Measurements from ENCODE around the gene OR51B5.
"Not testable (repeated sequence)": the region's sequence is repeated elsewhere in the genome, so short reads cannot be mapped to it uniquely, and the experiment has no call there.

DNA sequence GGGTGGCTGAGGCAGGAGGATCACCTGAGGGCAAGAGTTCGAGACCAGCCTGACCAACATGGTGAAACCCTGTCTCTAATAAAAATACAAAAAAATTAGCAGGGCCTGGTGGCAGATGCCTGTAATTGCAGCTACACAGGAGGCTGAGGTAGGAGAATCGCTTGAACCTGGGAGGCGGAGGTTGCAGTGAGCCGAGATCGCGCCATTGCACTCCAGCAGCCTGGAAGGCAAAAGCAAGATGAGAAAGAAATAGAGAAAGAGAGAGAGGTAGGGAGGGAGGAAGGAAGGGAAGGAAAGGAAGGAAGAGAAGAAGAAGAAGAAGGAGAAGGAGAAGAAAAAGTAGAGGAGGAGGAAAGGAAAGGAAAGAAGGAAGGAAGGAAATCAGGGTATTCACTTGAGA is 23.0 kb upstream of the OR51B5 start:
- TF ChIP-seq, protein P1, sequence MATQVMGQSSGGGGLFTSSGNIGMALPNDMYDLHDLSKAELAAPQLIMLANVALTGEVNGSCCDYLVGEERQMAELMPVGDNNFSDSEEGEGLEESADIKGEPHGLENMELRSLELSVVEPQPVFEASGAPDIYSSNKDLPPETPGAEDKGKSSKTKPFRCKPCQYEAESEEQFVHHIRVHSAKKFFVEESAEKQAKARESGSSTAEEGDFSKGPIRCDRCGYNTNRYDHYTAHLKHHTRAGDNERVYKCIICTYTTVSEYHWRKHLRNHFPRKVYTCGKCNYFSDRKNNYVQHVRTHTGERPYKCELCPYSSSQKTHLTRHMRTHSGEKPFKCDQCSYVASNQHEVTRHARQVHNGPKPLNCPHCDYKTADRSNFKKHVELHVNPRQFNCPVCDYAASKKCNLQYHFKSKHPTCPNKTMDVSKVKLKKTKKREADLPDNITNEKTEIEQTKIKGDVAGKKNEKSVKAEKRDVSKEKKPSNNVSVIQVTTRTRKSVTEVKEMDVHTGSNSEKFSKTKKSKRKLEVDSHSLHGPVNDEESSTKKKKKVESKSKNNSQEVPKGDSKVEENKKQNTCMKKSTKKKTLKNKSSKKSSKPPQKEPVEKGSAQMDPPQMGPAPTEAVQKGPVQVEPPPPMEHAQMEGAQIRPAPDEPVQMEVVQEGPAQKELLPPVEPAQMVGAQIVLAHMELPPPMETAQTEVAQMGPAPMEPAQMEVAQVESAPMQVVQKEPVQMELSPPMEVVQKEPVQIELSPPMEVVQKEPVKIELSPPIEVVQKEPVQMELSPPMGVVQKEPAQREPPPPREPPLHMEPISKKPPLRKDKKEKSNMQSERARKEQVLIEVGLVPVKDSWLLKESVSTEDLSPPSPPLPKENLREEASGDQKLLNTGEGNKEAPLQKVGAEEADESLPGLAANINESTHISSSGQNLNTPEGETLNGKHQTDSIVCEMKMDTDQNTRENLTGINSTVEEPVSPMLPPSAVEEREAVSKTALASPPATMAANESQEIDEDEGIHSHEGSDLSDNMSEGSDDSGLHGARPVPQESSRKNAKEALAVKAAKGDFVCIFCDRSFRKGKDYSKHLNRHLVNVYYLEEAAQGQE (IDR thresholded peaks at IDR 0.05; ENCODE audit: low read depth, low read length): not testable (repeated sequence)
- TF ChIP-seq POLR2AphosphoS5 (IDR thresholded peaks at IDR 0.05; ENCODE audit: low read depth, low read length); TAF1 (IDR thresholded peaks at IDR 0.05; ENCODE audit: borderline replicate concordance, low read depth, low read length); RFX5 (IDR thresholded peaks at IDR 0.05; ENCODE audit: low read length); SIN3A (IDR thresholded peaks at IDR 0.05; ENCODE audit: borderline replicate concordance, low read depth, low read length); GABPA (IDR thresholded peaks at IDR 0.05; ENCODE audit: low read depth); RCOR1 (IDR thresholded peaks at IDR 0.05; ENCODE audit: low read length); EP300 (IDR thresholded peaks at IDR 0.05; ENCODE audit: borderline replicate concordance in 1 of 2, low read depth in 1 of 2, low read length in 1 of 2); FOXM1 (IDR thresholded peaks at IDR 0.05; ENCODE audit: low read depth); NRF1 (IDR thresholded peaks at IDR 0.05; ENCODE audit: low read depth, low read length); JUND (IDR thresholded peaks at IDR 0.05): not testable (repeated sequence)
- TF ChIP-seq, protein P2, sequence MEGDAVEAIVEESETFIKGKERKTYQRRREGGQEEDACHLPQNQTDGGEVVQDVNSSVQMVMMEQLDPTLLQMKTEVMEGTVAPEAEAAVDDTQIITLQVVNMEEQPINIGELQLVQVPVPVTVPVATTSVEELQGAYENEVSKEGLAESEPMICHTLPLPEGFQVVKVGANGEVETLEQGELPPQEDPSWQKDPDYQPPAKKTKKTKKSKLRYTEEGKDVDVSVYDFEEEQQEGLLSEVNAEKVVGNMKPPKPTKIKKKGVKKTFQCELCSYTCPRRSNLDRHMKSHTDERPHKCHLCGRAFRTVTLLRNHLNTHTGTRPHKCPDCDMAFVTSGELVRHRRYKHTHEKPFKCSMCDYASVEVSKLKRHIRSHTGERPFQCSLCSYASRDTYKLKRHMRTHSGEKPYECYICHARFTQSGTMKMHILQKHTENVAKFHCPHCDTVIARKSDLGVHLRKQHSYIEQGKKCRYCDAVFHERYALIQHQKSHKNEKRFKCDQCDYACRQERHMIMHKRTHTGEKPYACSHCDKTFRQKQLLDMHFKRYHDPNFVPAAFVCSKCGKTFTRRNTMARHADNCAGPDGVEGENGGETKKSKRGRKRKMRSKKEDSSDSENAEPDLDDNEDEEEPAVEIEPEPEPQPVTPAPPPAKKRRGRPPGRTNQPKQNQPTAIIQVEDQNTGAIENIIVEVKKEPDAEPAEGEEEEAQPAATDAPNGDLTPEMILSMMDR (IDR thresholded peaks at IDR 0.05): peak; percentile 27; the same call in 1 of the 2 replicates

Measured in SK-N-SH (cell line).